CD4-positive, alpha-beta T cell treated with Interleukin-21 for 1 hour (primary cell): Measurements from ENCODE around the gene HOXB8.

Experiments
- DNase-seq: peaks from one replicate; pipeline ENCODE4 v3.0.0-alpha.2; 2020

HOXB8 gene

GRCh38 chr17:48567209-48567608 is 47.9 kb downstream of the HOXB8 start:
- no peak for DNase-seq

GRCh38 chr17:48566717-48567116 is 48.4 kb downstream of the HOXB8 start:
- DNase-seq: no peak

GRCh38 chr17:48565925-48566710 is 49.0 kb downstream of the HOXB8 start:
- no peak for DNase-seq

- DNase-seq: no peak
These were observed 50.0 kb downstream of the HOXB8 start for GRCh38 chr17:48565022-48565554.

- DNase-seq: no peak
These were observed 50.7 kb downstream of the HOXB8 start for GRCh38 chr17:48564188-48565021.

- no peak for DNase-seq
These were observed 51.3 kb downstream of the HOXB8 start for GRCh38 chr17:48563867-48564187.

GRCh38 chr17:48563385-48563838 is 51.7 kb downstream of the HOXB8 start:
- DNase-seq: no peak

- DNase-seq: no peak
These were observed 52.2 kb downstream of the HOXB8 start for GRCh38 chr17:48562934-48563333.
